ENCODE results near the gene PLAGL2.

Gene PLAGL2

GRCh38 chr20:32231245-32231644 lies 23.7 kb upstream of the PLAGL2 start:
- no peak for DNase-seq

GRCh38 chr20:32230707-32231106 lies 23.2 kb upstream of the PLAGL2 start:
- DNase-seq, result no peak

- DNase-seq, result no peak
These were observed 21.8 kb upstream of the PLAGL2 start for GRCh38 chr20:32229251-32229747.

- DNase-seq, result no peak
These were observed 20.5 kb upstream of the PLAGL2 start for GRCh38 chr20:32227744-32228688.

GRCh38 chr20:32227306-32227705 lies 19.8 kb upstream of the PLAGL2 start:
- DNase-seq, result no peak

GRCh38 chr20:32226391-32226790 lies 18.8 kb upstream of the PLAGL2 start:
- no peak for DNase-seq

GRCh38 chr20:32224463-32224862 lies 16.9 kb upstream of the PLAGL2 start:
- DNase-seq, result no peak

- no peak for DNase-seq
These were observed 10.8 kb upstream of the PLAGL2 start for GRCh38 chr20:32218156-32218900.

GRCh38 chr20:32216179-32217142 lies 8.9 kb upstream of the PLAGL2 start:
- no peak for DNase-seq

GRCh38 chr20:32215729-32216128 lies 8.2 kb upstream of the PLAGL2 start:
- no peak for DNase-seq

GRCh38 chr20:32215147-32215546 lies 7.6 kb upstream of the PLAGL2 start:
- no peak for DNase-seq

- no peak for DNase-seq
These were observed 6.3 kb upstream of the PLAGL2 start for GRCh38 chr20:32213870-32214269.

GRCh38 chr20:32209850-32210605 lies 2.5 kb upstream of the PLAGL2 start:
- DNase-seq, result no peak

- DNase-seq, result no peak
These were observed 1.1 kb upstream of the PLAGL2 start for GRCh38 chr20:32208499-32209154.

GRCh38 chr20:32206760-32207625 lies 550 bp downstream of the PLAGL2 start:
- DNase-seq, result no peak

- no peak for DNase-seq
These were observed 1.4 kb downstream of the PLAGL2 start for GRCh38 chr20:32205843-32206759.

- DNase-seq, result no peak
These were observed 2.3 kb downstream of the PLAGL2 start for GRCh38 chr20:32205110-32205842.

Data from cerebellar nuclear complex (tissue), 1 donor.